GM15510 (cell line): ENCODE results near the gene PTGS1.

Source experiments
- POLR2A ChIP-seq: IDR thresholded peaks from 3 replicates; pipeline ENCODE4 v1.6.1; 2011; ENCODE audit warnings: borderline replicate concordance; ENCODE audit not compliant: insufficient read length; ENCODE audit errors: extremely low read depth

PTGS1 gene

GRCh38 chr9:122366074-122366660 is 4.7 kb upstream of the PTGS1 start:
- no peak for TF ChIP-seq POLR2A

- no peak for TF ChIP-seq POLR2A
Measured at GRCh38 chr9:122367065-122367464, 3.8 kb upstream of the PTGS1 start.

GRCh38 chr9:122367774-122368460 is 2.9 kb upstream of the PTGS1 start:
- TF ChIP-seq POLR2A, result no peak

DNA sequence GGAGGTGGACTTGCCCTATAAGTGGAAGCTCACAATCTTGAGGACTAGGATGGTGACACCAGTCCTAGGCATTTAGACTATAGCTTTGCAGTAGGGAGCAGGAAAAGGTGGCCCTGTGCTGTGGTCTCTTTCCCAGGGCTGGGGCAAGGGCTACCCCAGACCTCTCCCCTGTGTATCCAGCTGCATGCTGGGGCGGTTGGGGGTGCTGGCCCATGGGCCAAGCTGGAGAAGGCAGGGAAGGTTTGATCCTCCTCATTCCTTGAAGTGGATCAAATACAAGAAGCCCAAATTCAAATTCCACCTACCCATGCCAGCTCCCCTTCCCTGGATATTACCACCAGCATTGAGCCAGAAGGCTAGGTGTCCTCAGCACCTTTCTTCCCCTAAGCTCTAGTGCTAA is 2.2 kb upstream of the PTGS1 start:
- TF ChIP-seq POLR2A, result no peak

DNA sequence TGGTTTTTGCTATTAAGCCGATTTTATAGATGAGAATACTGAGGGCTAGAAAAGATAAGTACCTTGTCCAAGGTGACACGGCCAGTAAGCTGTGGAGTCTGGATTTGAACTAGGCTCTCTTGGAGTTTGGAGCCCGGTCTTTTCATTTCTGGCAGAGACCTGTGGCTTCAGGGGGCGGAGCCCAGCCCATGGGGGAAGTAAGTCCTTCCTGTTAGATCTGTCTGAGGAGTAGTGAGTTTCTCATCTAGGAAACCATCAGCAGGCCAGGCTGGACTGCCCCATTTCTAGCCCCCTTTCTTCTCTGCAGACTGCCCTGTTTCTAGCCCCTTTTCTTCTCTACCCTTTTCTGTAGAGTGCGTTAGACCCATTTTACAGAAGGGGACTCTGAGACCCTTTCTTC is 521 bp upstream of the PTGS1 start:
- TF ChIP-seq POLR2A, result no peak

DNA sequence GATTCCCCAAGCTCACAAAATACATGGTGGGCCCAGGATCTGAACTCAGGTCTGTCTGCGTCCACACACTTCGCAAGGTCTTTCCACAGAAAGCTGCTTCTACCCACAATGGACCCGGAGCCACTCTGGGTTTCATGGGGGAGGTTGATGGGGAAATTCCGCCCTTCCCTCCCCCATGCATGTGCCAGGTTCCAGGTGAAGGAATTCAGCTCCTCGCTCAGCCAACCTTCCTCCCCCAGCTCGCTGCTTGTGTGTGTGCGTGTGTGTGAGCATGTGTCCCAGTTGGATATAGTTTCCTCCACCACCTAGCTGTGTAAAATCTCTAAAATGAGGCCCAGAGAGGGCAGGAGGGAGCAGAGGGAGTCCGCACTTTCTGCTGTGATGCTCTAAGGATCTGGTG is 1.0 kb downstream of the PTGS1 start:
- TF ChIP-seq POLR2A, result no peak

GRCh38 chr9:122372856-122373845 is 2.3 kb downstream of the PTGS1 start:
- TF ChIP-seq POLR2A, result no peak

GRCh38 chr9:122374885-122375420 is 4.1 kb downstream of the PTGS1 start:
- no peak for TF ChIP-seq POLR2A

DNA sequence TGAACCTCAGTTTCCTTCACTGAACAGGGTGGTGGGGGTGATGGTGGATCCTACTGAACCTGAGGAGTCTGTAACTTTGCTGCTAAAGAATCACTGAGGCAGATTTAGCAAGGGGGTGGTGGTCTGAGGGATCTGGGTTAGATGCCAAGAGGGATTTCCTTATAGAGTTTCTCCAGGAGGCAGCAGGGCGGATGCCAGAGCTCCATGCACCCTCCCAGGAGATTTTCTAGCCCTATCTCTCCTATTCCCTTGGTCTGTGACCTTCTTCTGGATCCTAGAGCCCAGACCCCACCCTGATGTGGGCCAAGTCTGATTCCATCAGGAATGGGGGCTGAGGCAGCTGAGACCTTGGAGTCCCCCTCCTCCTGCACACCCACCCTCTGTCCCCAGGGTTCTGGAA is 6.0 kb downstream of the PTGS1 start:
- TF ChIP-seq POLR2A, result no peak

DNA sequence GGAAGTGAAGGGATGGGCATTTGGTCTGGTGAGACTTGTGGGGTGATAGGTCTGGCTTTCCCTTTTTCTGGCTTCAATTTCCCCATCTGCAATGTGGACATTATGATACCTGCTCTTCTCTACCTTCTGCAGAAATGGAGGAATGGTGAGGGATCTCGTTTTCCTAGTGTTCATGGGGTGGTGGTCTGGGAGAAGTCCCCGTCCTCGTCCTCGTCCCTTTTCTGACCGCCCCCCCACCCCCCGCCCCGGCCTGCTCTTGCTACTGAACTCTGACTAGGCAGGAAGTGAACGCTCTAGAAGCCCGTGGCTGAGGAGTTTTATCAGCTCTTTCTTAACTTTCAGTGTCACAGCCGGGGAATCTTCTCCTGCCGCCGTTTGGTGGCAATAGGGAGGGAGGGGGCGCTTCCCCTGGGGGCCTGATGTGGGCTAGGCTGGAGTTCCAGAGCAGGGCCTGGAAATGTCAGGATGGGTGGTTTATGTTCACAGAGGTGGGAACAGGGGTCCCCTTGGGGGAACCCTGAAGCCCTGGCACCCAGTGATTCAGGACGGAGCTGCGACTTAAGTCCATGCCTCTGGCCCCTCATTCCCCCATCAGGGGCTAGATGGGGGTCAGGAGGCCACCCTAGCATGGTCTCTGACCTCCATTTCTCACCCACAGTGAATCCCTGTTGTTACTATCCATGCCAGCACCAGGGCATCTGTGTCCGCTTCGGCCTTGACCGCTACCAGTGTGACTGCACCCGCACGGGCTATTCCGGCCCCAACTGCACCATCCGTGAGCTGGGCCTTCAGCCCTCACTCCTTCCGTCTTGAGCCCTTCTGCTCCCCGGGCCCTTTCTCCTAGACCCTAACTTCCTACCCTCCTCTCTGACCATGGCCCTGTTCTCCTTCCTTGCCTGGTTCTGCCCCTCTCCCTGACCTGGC is 6.7 kb downstream of the PTGS1 start:
- TF ChIP-seq POLR2A, result no peak

DNA sequence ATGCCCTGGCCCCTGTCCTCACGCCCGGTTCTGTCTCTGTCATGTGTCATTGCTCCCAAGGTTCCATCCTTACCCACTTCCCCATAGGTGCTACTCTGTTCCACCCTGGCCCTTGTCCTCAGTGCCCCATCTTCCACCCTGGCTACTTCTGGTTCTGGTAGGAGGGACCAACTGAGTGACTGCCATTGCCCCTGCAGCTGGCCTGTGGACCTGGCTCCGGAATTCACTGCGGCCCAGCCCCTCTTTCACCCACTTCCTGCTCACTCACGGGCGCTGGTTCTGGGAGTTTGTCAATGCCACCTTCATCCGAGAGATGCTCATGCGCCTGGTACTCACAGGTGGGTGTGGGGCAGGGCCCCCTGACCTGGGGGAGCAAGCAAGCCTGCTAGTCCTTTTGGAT is 7.4 kb downstream of the PTGS1 start:
- no peak for TF ChIP-seq POLR2A

DNA sequence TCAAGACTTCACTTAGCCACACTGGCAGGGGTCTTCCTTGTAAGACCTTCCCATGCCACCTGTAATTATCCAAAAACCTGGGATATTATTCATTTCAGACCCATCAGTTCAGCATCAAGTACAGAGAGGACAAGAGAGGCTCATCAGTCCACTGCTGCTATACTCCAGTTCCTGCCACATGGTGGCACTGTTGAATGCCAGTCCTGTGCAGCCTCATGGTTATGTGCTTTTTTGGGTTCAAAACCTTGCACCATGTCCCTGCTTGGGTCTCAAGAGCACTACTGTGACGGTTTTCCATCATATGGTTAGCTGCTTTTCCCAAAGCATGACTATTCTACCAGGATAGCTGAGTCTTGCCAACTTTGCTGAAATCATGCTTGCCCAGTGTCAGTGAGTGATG is 8.5 kb downstream of the PTGS1 start:
- no peak for TF ChIP-seq POLR2A

DNA sequence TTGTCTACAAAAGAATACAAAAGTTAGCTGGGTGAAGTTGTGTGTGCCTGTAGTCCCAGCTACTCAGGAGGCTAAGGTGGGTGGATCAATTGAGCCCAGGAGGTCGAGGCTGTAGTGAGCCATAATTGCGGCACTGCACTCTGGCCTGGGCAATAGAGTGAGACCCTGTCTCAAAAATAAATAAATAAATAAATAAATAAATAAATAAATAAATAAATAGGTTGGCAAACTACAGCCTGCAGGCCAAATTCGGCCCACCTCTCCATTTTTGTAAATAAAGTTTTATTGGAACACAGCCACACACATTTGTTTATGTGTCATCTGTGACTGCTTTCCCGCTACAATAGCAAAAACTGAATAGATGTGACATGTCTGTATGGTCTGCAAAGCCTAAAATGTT is 9.5 kb downstream of the PTGS1 start:
- no peak for TF ChIP-seq POLR2A
